Measurements from ENCODE around the gene JAK1.

DNA sequence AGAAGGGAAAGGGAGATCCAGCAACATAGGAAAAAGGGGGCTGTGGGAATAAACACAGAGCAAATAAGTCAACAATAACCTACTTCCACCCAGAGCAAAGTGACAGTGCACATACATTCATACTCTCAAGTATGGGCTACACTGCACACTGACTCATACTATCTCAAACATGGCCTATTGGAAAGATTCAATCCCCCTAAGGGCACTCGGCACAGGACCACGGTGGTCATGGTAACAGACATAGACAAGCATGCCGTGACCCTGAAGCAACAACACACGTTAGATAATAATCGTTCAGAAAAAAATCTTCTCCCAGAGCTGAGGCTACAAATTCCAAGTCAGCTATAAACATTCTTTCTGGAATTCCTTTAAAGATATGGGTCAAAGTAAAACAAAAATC, 16.8 kb upstream of the JAK1 start:
- TF ChIP-seq POLR2A (IDR thresholded peaks at IDR 0.05): no peak
- TF ChIP-seq, protein P1, sequence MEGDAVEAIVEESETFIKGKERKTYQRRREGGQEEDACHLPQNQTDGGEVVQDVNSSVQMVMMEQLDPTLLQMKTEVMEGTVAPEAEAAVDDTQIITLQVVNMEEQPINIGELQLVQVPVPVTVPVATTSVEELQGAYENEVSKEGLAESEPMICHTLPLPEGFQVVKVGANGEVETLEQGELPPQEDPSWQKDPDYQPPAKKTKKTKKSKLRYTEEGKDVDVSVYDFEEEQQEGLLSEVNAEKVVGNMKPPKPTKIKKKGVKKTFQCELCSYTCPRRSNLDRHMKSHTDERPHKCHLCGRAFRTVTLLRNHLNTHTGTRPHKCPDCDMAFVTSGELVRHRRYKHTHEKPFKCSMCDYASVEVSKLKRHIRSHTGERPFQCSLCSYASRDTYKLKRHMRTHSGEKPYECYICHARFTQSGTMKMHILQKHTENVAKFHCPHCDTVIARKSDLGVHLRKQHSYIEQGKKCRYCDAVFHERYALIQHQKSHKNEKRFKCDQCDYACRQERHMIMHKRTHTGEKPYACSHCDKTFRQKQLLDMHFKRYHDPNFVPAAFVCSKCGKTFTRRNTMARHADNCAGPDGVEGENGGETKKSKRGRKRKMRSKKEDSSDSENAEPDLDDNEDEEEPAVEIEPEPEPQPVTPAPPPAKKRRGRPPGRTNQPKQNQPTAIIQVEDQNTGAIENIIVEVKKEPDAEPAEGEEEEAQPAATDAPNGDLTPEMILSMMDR (IDR thresholded peaks at IDR 0.05): no peak
